Activated CD8-positive, alpha-beta memory T cell treated with anti-CD3 and anti-CD28 coated beads for 36 hours (primary cell): ENCODE data around the gene PPP1R36. TPM values are rescaled to one million over a fixed set of nuclear protein-coding genes. Genes with fewer than 3 reads are reported as not detected.

ENCODE experiments used
- CTCF ChIA-PET: fragments of 350-600 bp; sonication (Branson Sonifier 250); formaldehyde crosslinking; loops from one replicate; lab custom pipeline; 2021; ENCODE audit warnings: antibody characterized with exemption; lab: Charles Lee
- POLR2A ChIA-PET: fragments of 350-600 bp; sonication (Branson Sonifier 250); formaldehyde crosslinking; loops from one replicate; lab custom pipeline; 2021; ENCODE audit warnings: antibody characterized with exemption; lab: Charles Lee
- total RNA-seq, 2 experiments: library from RNA; stranded (reverse); gene quantifications; one replicate each; pipeline ENCODE4 v1.2.3, GENCODE V29; 2021

PPP1R36 gene, protein sequence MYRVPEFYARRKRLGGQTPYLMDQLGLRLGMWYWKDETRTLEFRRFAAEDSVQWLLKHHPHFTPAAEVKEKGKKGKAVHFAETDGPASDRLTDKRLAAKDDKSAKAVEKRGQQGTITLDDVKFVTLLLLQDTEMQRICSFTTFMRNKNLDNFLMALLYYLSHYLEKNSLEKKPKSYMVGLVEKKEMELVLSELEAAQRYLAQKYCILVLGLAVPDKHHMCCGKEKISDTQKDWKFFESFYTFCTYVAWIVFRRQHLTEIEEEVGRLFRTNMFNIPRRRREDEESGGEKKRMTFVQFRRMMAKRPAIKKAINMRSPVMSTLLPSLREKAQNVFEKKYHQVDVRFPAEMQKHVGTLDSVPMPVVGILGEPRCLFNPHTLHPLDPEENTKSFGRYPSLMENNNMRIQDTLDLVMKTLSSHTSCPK
- under 1 TPM in 1 of 2 experiments, not detected in 1; 0.32 TPM for total RNA-seq

DNA sequence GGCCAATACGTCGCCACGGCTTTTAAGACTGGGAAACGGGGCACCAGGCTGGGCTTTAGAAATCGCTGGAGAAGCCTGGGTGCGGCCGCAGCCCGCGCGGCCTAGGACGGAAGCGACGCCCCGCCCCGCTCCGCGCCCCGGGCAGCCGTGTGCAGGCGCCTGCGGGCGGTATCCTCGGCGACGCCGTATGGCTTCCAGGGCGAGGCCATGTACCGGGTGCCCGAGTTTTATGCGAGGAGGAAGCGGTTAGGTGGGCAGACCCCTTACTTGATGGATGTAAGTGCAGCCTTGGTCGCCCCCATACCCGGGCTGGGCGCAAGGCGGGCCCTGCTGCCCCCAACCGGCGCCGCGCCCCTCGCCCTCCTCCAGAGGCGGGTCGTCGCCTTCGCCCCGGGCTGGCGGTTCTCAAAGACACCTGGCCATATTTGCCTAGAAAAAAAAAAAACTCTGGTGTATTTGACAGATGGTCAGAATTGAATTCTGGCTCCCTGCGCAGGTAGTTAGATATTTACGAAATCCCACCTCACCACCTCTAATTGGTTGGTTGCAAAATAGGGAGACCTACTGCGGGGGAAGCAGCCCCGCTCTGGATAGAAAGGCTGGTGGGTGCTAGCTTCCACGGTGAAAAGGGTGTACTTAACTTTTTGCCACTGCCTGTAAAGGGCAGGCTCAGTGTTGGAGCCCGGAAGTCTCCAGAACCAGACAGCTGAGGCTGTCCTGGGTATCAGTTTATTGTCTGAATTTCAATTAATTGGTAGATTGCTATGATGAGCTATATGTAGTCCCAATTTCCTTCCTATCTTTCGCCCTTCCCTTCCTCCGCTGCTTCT lies at the start of gene PPP1R36:
Gene PPP1R36 (plus strand): TSS at position 171 of the 830 bp plus-strand sequence. CDS start 37 bp downstream, at position 208.
- ChIA-PET POLR2A (no interaction called here), CTCF (interaction anchor here (1.6 kb wide), 1 partner anchor 10 kb away, joined by 8 read pairs; the partner anchor contains the start of gene HSPA2)

DNA sequence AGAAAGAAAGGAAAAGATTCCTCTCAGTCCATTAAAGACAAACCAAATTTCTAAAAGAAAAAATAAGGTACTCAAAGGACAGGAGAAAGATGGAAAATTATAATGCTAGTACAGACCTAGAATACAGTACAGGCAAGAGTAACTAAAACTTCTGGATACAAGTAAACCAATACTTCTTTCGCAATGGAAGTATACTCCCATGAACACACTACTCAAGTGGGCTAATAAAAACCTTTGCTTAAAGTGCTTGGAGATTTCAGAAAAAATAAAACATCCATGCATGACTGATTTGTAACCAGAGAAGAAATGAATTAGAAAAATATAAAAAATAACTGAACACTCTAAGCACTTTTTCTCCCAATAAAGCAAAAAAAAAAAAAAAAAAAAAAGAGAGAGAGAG lies 49.7 kb upstream of the PPP1R36 start:
- CTCF ChIA-PET = interaction anchor here (0.6 kb wide), 1 partner anchor 852 kb away, joined by 3 read pairs; no protein-coding TSS in a partner anchor
- POLR2A ChIA-PET = no interaction called here

DNA sequence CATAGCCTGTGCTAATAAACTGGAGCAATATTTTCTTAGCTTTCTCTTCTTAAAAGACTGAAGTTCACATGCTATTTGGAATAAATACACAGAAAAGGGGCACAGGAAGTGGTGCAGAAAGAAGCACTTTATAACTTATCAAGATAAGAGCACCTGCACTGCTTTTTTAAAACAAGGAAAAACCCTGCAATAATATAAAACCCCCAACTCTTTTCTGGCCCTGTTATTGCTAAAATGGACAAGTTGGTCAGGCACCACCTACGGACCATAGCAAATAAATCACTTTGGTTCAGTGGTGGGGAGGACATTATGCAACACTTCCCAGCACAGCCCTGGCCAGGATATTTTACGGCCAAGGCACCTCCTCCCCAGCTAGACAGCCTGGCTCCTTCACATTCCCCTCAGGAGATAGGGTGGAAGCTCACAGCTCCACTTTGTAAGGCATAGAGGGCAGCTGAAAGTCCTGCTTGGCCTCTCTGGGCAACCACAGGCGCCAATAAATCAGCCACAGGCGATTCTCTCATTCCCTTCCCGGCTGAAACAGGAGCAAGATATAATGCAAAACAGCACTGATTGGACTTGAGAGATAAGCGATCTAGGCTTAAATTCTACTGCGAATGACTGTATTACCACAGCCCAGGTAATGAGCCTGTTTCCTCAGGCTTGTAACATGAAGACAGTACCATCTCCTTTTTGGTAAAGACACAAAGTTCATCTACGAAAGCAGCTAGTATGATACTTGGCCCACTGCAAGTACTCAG lies 48.2 kb upstream of the PPP1R36 start:
- ChIA-PET CTCF (interaction anchor here (0.7 to 3.0 kb wide), 8 partner anchors 9 to 56 kb away, joined by 3 to 8 read pairs (median 3); no protein-coding TSS in a partner anchor), POLR2A (interaction anchor here (0.9 kb wide), 1 partner anchor 8 kb away, joined by 5 read pairs; no protein-coding TSS in a partner anchor)

DNA sequence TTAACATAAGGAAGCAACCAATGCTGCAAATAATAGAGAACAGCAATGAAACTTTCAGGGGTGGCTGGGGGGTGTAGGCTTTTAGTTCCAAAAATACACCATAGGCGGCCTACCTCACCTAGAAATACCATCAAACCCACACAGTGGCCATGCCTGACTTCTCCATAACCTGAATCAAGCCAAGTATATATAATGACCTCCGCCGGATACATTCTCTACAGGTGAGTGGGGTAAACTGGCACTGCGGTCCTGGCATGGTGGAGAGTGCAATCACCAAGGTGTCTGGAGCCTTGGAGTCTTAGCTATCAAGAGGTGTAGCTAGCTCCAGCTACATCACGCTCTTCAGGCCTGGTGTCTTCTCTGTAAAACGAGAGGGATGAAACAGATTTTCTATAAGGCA lies 47.3 kb upstream of the PPP1R36 start:
- CTCF ChIA-PET = interaction anchor here (1.2 to 3.0 kb wide), 4 partner anchors 8 to 57 kb away, joined by 3 to 8 read pairs (median 4); no protein-coding TSS in a partner anchor
- POLR2A ChIA-PET = interaction anchor here (0.5 to 2.0 kb wide), 4 partner anchors 54 to 283 kb away, joined by 3 to 9 read pairs (median 9); partner anchors contain the start of gene MTHFD1

DNA sequence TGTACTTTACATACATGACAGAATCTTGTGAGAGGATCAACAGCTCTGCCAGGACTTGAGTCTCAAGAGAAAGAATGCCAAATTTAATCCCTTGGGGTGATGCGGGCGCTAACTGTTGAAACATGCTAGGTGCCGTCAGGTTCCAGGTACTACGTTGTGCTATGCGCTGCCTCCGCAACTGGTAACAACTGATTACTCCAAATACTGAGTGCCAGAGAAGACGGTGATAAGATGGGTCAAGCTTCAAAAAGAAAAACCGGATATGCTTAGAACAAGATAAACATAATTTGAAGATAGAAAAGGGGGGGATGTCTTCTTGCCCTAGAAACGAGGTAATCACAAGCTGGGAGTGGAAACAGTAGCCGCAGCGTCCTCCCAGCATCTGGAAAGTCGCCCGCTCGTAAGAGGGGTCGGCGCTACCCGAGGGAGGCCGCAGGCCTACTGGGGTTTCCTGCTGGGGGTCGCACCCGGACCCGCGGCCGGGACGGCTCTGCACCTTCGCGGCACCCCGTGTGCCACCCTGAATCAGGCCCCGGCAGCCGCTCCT lies 46.8 kb upstream of the PPP1R36 start:
- ChIA-PET CTCF (interaction anchor here (1.0 to 3.0 kb wide), 3 partner anchors 15 to 57 kb away, joined by 3 to 8 read pairs (median 3); no protein-coding TSS in a partner anchor), POLR2A (interaction anchor here (0.5 to 2.0 kb wide), 5 partner anchors 13 to 284 kb away, joined by 3 to 9 read pairs (median 9); partner anchors contain the start of gene MTHFD1)

DNA sequence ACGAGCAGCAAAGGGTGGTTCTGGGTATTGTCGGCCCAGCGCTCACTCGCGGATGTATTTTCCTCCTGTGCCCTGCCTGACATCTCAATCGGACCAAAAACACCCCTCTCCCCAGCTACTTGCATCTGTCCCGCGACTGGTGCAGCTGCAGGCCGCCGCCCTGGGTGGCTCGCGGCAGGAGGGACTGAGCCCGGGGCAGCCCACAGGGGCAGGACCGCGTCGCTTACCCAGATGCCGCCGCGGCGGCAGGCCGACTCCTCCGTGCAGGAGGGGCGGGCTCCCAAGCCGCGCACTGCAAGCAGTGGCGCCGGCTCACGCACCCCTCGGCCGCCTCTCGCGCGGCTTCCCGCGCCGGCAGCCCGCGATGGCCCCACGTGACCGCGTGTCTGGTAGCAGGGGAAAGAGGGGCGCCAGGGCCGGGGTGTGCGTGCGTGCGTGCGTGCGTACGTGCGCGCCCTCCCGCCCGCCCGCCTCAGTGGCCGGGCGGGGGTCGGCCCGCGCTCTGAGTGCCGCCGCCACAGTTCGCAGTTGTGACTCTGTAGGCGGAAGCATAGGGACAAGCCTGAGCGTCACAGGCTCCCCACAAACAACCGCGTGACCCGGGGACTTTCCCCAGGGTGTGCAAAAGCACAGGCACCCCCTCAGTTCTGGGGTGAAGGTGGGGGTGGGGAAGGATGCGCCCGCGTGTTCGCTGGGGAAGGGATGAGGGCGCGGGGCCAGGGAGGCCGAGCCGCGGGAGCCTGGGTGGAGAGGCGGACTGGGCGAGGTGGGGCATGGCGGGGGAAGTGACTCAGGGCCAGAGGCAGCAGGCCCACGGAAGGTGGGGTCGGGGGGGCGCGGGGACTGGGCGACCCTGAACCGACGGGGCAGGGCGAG lies 46.1 kb upstream of the PPP1R36 start, which contains the start of gene ZBTB25:
Gene ZBTB25 (minus strand): TSS at position 405 of the 876 bp plus-strand sequence. CDS start 13,305 bp downstream, outside the sequence.
- POLR2A ChIA-PET = interaction anchor here (0.7 to 2.0 kb wide), 7 partner anchors 12 to 202 kb away, joined by 3 to 9 read pairs (median 4); partner anchors contain the start of genes HSPA2 and MTHFD1
- CTCF ChIA-PET = interaction anchor here (1.0 to 3.0 kb wide), 4 partner anchors 8 to 25 kb away, joined by 3 to 8 read pairs (median 3); no protein-coding TSS in a partner anchor

DNA sequence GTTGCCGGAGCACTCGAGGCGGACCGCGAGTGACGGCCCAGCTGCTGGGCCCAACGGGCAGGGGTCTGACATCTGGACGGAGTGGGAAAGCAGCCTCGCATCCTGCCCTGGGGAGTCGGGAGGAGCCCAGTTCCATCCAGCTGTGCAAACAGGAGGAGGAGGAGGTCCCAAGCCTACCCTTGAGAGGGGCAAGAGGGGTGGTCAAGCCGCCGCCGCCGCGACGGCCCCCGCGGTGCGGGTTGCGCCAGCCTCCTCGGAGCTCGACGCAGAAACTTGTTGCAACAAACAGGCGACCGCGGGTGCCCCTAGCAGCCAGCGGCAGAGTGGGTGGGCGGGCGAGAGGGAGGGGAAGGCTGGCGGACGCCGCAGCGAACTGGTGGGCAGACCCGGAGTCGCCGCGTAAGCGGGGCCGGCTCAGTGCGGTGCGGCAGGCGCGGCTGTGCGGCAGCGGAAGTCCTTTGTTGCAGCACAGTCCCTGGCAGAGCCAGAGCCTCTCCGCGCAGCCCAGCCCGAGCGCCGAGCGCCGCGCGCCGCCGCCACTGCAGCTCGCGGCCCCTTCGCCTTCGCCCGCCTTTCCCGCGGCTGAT lies 45.4 kb upstream of the PPP1R36 start, which contains the start of gene ZBTB1:
Gene ZBTB1 (plus strand): TSS at position 461 of the 587 bp plus-strand sequence. CDS start 16,735 bp downstream, outside the sequence.
- POLR2A ChIA-PET = interaction anchor here (0.6 to 2.0 kb wide), 7 partner anchors 11 to 201 kb away, joined by 3 to 9 read pairs (median 4); partner anchors contain the start of genes HSPA2 and MTHFD1

DNA sequence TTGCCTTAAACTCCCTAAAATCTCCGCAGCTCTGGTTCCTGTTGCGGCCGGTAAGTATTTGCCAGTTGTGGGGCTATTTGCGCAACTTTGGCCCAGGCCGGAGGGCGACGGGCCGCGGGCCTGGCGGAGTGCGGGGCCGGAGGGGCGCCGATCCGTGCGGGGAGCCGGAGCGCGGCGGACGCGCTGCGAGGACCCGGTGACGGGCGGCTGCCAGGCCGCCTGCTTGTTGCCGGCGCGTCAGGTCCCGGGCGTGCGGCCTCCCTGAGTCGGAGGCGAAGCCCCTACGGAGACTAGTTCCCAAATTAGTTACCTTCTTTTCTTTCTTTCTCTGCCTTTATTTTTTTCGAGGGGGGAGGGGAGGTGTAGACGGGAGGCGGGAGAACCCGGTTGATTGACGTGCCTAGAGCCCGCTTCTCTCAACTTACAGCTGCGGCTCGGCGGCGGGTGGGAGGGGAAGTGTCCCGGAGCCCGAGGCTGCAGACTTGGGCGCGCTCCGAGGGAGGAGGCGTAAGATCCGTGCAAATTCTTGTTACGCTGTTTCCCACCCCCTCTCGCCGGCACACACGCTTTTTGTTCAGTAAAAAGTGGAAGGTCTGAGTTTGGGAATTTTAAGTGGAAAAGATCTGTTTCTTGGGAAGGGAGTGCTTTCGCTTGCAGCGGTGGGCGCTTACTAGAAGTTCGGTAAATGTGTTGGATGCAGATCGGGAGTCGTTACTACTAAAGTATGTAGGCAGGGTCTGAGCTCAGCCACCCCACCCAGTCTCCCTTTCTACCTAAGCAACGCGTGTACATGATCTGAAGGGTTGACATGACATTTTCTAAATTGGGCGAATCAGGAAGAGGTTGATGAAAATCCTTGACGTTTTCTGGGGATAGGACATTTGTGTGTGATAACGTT lies 44.6 kb upstream of the PPP1R36 start:
- ChIA-PET POLR2A (interaction anchor here (0.6 to 1.5 kb wide), 6 partner anchors 10 to 410 kb away, joined by 3 to 9 read pairs (median 5); partner anchors contain the start of genes HSPA2 and MTHFD1), CTCF (interaction anchor here (0.6 to 1.3 kb wide), 4 partner anchors 9 to 75 kb away, joined by 3 to 4 read pairs (median 3); no protein-coding TSS in a partner anchor)

More for the DNA sequence above, 45.4 kb upstream of the PPP1R36 start, which contains the start of gene ZBTB1:
- CTCF ChIA-PET = interaction anchor here (0.6 to 1.3 kb wide), 3 partner anchors 9 to 74 kb away, joined by 3 read pairs; no protein-coding TSS in a partner anchor

DNA sequence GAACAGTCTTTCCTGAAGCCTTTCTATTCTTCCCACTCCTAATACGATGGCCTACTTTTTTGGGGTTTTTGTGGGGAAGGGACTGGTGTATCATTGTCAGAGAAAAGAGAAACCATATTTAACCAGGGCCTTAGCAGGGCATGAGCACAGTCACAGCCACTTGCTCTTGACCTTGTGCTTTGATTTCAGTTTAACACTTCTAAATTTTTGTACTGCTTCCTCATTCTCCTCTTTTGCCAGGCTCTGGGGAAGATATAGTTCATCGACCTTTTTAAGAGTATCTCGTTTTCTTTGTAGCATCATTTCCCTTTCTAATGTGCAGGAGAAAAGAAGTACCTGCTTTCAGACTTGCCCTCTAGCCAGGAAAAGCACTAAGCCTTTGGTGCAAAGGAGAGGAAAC lies 43.0 kb upstream of the PPP1R36 start:
- CTCF ChIA-PET = interaction anchor here (0.6 kb wide), 1 partner anchor 126 kb away, joined by 3 read pairs; no protein-coding TSS in a partner anchor
- POLR2A ChIA-PET = no interaction called here

DNA sequence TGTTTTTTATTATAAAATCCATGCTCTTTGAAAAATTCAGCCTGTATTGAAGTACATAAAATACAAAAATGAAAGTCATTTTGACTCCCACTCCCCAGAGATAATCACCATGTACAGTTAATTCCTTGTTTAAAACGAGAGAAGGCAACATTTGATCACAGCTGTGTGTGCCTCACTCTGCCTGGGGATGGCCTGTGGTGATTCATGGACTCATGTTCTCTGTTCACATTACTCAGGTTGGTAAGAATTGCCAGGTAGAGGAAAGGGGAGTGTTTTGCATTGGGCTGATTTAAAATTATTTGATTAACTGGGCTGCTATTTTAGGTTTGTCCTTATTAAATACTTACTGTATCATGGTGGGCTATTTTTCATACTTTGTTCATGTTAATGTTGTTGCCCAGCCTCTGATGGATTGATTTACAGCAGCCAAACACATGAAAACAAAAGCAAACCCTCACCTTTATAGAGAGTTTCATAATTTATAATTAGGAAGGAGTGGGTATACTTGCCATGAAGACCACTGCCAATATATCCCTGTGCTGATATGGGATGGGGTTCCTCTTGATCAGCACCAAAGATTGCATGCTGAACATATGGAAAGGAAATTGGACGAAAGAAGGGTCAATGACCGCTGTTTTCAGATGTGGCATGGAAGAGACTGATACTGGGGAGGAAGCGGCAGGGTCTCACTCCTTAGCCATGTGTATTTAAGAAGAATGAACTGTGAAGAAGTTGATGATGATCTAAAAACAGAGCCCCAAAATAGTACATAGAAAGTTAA lies 42.2 kb upstream of the PPP1R36 start:
- CTCF ChIA-PET = interaction anchor here (0.6 kb wide), 1 partner anchor 127 kb away, joined by 3 read pairs; no protein-coding TSS in a partner anchor
- POLR2A ChIA-PET = no interaction called here

DNA sequence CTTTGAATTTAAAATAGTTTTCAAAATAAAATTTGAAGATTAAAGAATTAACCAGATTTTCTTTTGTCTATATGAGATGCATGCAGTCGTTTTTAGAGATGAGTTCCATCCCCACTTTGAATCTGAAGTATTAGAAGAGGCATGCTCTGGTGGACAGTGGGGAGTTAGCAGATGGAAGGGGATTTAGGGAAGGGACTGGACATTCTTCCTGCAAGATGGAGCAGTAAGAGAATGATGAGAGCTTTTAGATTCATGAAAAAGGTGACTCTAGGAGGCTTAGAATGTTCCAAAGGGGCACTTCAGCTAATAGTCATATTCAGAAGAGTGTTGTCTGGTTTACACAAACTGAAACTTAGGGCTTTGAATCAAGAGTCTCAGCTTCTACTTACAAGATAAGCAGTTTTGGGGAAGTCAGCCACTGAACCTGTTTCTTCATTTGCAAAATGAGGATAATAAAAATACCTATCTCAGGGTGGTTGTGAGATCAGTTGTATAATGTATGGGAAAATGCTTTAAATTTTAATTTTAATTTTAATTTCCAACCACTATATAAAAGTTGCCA lies 41.5 kb upstream of the PPP1R36 start:
- POLR2A ChIA-PET = no interaction called here
- CTCF ChIA-PET = interaction anchor here (2.3 kb wide), 1 partner anchor 129 kb away, joined by 7 read pairs; no protein-coding TSS in a partner anchor

DNA sequence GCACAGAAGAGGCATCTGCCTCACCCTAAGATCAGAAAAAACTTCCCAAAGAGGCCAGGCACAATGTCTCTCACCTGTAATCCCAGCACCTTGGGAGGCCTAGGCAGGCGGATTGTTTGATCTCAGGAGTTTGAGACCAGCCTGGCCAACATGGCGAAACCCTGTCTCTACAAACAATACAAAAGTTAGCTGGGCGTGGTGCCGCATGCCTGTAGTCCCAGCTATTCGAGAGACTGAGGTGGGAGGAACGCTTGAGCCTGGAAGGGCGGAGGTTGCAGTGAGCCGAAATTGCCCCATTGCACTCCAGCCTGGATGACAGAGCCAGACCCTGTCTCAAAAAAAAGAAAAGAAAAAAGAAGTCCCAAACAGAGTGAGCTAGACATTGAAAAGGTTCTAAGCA lies 40.7 kb upstream of the PPP1R36 start:
- POLR2A ChIA-PET = interaction anchor here (1.0 kb wide), 1 partner anchor 8 kb away, joined by 5 read pairs; no protein-coding TSS in a partner anchor
- CTCF ChIA-PET = interaction anchor here (1.1 to 2.3 kb wide), 2 partner anchors 22 to 128 kb away, joined by 4 to 7 read pairs; no protein-coding TSS in a partner anchor
